Left lobe of liver (tissue), 2 donors: Measurements from ENCODE around the gene INSYN2B. TPM values are rescaled to one million over a fixed set of nuclear protein-coding genes. Genes with fewer than 3 reads are reported as not detected.

Experiments used
- ATAC-seq: fragments of 200-7000 bp; cut with Tn5 transposase; one replicate; pipeline ENCODE4 v1.9.1; 2020; ENCODE audit warnings: mild to moderate bottlenecking, moderate library complexity
- DNase-seq: peaks from one replicate; pipeline ENCODE4 v3.0.0-alpha.2; 2020; ENCODE audit warnings: low spot score
- total RNA-seq: library from RNA; stranded (reverse); gene quantifications from one replicate; pipeline ENCODE4 v1.2.1, GENCODE V29; 2021
- donor health status: DM: no; HTN: no; CAD: no; lungs with moderate emphysema.
- donor health status: DM: no; HTN: yes; CAD: no.

Gene INSYN2B
- total RNA-seq, 1 donor from 2014 or later, result not detected

DNA sequence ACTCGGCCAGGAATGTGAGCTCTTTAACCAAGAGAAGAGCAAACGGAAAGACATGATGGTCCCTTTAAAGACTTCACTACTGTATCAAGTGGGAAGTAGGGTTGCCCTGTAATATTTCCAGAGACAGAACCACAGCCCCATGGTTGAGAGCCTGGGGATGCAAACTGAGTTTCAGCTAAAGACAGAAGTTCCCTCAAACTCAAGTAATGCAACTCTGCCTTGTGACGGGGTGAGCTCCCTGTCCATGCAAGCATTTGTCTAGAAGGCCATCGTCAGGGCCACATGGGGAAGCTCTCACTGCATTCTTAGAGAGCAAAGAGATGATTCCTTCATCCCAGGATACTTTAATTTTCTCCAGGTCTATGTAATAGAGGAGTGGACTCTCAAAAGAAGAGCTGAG lies 82.8 kb downstream of the INSYN2B start:
- DNase-seq, result no peak
- ATAC-seq, result no peak

GRCh38 chr5:169895926-169896325 lies 84.4 kb downstream of the INSYN2B start:
- ATAC-seq, result no peak
- no peak for DNase-seq

DNA sequence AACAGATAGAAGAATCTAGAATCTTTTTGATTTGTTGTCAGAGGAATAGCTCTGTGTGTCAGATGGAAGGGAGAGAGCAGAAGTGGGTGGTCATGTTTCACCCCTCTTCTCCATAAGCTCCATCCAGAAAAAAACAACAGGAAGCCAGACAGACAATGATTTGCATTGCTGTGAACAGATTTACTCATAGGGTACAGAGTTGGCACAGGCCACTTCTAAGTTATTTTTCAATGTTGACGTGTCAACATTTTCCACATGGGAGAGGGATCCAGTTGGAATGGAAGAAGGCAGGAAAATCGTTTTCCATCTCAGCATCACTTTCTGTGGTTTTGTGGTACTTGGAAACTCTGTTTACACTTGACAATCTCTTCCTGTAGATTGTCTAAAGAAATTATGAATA lies 86.7 kb downstream of the INSYN2B start:
- no peak for ATAC-seq
- DNase-seq, result no peak

- DNase-seq (no peak), ATAC-seq (no peak)
Measured at GRCh38 chr5:169893010-169893409, 87.3 kb downstream of the INSYN2B start.

DNA sequence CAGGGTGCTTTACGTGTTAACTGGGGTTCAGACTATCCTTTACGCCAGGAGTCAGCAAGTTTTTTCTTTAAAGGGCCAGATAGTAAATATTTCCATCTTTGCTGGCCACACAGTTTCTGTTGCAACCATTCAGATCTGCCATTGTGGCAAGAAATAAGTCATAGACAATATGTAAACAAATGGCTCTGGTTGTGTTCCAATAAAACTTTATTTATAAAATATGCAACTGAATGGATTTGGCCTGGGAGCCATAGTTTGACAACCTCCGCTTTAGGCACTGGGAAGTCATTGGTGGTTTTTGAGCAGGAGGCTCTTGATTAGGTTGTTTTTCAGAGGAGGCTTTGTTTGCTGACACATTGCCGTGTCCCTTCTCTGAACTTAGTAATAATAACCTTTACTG lies 90.7 kb downstream of the INSYN2B start:
- ATAC-seq, result no peak
- no peak for DNase-seq

DNA sequence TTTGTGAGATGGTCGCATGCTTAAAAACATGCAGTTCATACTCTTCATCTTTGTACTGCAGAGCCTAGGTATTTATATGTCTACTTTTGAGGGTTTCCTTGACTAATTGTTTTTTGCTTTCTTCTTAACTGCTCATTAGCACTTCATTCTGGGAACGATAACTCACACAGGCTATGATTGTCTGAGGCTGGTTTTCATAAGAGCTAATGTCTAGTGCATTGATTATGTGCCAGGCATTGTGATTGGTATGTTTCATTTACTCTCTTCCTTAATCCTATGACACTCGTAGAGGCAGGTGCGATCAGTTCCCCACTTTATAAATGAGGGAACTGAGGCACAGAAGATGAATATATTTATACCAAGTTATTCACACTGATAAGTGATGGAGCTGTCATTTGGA lies 93.6 kb downstream of the INSYN2B start:
- no peak for ATAC-seq
- DNase-seq, result no peak

GRCh38 chr5:169886033-169886432 lies 94.3 kb downstream of the INSYN2B start:
- ATAC-seq (no peak), DNase-seq (no peak)

DNA sequence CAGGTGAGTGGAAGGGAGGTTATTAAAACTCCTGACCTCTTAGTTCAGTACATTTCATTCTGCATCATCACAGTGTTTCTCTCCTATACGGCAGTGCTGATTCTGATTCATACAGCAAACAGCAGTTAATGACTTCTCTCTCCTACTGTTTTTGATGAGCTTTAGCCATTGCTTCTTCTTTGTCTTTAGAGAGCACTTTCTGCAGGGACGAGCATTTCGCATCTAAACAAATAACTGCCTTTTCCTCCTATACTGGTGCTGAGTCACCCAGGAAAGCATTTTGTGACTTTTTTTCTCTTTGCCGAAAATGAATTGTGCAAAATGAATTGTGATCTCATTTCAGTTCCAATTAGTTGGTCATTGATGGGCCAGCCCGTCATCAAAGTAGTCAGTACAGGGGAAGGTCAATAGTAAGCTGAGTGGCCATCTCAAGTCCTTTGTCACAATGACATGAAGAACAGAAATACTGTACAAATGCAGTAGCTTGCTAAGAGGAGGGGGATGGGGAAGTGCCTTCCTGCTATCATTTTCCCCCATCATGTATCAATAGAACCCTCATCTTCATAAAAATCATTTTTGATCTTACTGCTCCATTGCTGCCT lies 98.5 kb downstream of the INSYN2B start:
- no peak for ATAC-seq
- DNase-seq, result no peak

- ATAC-seq, result no peak
- DNase-seq, result no peak
Measured at GRCh38 chr5:169880785-169881184, 99.5 kb downstream of the INSYN2B start.

- no peak for ATAC-seq
- DNase-seq, result no peak
Measured at GRCh38 chr5:169880012-169880663, 100.2 kb downstream of the INSYN2B start.

DNA sequence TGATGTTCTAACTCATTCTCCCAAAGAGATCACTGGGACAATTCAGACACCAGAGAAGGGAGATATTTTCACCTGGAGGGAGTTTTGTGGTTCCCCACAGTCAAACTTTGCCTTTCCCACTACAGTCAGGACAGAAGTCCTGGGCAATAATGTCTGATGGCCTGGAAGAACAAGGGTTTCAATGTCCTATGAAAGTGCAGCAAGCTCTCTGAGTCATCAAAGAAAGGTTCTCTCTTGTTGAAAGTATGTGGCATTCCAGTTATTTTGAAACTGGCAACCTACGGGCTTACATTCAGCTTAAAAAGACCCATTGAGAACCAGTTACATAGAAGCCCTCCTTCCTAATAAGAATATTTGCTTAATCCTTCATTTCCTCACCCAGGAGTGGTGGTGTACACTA lies 103.9 kb downstream of the INSYN2B start:
- DNase-seq (no peak), ATAC-seq (no peak)

DNA sequence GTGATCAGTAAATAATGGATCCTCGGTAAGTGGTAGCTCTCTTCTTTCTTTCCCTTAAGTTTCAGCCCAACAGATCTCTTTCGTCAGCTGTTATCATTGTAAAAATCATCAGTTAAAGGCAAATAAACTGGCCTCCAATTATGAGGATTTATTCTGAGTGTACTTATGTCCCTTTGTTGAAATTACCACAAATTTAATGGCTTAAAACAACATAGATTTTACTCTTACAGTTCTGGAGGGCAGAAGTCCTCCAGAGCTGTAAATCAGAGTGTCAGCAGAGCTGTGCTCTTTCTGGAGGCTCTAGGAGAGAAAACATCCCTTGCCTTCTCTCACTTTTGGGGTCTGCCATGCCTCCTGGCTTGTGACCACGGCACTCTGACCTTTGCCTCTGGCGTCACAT lies 104.6 kb downstream of the INSYN2B start:
- ATAC-seq (no peak), DNase-seq (no peak)

GRCh38 chr5:169875091-169875728 lies 105.1 kb downstream of the INSYN2B start:
- DNase-seq, result no peak
- ATAC-seq, result peak; percentile 28

DNA sequence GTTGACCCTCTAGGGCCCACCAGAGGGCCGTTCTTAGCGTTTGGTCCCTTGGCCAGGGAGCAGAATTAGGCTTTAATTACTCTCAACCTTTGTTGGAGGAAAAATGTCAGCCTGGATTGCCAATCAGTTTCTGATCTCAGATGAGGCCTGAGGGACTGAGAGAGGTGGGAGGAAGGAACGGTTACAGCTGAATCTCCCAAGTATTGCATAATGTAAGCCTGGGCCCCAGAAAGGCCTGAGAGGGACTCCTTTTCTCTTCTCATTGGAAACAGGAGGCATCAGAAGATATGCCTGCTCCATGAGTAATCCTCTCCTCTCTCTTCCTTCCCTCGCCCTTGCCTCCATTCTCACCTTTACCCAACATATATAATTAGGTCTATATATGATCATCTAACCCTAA lies 105.7 kb downstream of the INSYN2B start:
- no peak for DNase-seq
- ATAC-seq, result no peak

- ATAC-seq, result no peak
- no peak for DNase-seq
Measured at GRCh38 chr5:169873642-169874041, 106.7 kb downstream of the INSYN2B start.

DNA sequence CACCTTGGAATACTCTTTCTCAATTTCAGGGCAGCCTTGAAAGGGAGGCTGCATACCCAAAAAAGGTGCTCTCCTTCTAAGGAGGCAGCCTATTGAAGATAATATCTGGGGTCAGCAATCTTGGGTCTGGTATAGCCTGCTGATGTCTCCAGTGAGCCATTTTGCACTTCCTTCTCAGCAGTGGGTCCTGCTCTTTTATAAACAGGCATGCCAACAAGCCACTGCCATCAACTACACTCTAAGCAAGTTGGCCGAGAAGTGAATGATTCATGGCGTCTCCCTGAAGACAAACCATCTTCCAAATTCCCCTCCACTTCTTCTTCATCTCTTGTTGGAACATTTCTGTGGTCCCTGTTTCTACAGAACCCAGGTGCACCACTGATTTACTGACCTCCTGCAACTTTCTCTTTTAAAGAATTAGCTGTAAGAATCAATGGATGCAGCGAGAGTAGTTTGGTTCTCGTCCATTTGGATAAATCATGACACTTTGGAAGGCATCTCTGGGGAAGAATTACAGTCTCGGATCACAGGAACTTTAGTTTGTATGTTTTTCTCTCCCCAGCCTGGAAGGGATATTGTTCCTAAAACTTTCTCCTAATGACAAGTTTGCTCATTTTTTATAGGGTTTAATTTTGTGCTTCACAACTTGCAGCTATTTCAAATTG lies 108.3 kb downstream of the INSYN2B start:
- ATAC-seq (no peak), DNase-seq (no peak)

DNA sequence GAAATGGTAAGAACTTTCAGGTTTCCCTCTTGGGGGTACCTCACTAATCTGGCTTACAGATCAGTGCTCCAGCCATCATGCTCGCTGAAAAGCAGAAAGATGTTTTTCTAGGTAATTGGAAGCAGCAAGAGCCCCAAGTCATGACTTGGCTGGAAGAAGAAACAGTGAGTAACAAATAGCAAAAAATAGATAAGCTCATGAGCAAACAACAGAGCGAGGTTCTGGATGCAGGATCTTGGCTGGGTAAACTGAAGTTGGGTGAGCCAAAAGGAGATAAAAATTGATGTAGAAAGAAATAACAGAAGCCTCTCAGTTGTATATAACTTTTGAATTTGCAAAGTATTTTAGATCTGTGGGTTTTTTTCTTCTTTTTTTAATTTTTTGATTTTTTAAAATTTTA lies 110.1 kb downstream of the INSYN2B start:
- no peak for ATAC-seq
- DNase-seq, result no peak

- ATAC-seq (no peak), DNase-seq (no peak)
Measured at GRCh38 chr5:169869066-169869465, 111.2 kb downstream of the INSYN2B start.

DNA sequence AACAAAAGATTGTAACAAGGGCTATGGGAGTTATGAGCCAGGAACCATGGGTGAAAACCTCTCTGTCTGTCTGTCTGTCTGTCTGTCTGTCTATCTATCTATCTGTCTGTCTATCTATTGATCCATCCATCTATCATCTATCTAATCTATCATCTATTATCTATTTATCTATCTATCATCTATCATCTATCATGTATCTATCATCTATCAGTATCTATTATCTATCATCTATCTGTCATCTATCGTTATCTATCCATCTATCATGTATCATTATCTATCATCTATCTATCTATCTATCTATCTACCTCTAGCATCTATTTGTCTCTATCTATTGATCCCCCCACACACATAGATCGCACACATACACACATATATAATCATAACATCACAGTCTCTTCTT lies 112.9 kb downstream of the INSYN2B start:
- DNase-seq, result no peak
- ATAC-seq, result no peak

DNA sequence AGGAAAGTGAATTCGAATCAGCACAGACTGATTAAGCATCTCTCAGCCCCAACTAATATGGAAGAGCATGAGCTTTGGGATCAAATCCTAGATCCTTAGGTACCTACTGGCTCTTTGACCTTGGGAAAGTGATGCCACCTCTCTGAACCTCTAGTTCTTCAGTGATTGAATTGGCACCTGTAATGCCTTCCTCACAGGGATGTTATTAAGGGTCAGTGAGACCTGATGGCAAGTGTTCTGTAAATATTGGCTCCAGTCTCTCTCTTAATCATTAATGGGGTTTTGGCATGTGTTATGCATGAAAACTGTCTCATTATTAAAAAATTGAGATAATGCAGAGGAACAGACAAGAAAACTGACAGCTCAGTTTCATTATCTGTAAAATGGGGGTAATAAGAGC lies 115.8 kb downstream of the INSYN2B start:
- no peak for ATAC-seq
- no peak for DNase-seq

DNA sequence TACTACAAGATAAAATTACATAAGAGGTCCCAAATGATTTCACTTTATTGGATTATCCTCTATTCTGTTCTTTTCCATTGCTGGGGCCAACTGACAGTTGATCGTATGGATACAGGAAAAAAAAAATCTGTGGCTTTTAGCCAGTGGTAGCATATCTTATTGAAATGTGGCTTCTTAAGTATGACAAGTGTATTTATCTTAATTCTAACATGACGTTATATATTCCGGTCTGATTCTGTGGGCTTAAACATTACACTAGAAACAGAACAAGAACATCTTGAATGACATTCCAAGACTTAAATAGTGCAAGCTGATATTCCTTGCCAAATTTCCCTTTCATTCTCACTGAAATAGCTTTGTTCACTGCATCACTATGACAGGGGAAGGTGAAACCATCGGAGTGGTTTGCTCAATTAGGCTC lies 117.9 kb downstream of the INSYN2B start:
- DNase-seq (no peak), ATAC-seq (no peak)

DNA sequence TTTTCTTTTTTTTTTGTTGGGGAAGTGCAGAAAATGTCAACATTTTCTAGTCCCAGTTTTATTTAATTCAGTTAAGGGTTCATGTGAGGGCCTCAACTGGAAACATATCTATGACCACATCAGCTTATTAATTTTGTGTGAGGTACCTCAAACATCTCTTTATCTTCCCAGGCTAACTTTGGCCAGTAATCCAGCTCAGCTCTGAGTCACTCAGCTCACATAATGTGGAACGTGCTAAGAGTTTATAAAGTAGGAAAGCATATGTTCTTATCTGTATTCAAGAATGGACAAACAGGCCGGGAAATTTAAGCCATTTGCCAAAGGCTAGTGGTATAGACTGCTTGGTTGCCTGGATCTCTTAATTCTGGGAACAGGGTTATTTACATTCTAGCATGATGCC lies 118.4 kb downstream of the INSYN2B start:
- DNase-seq (no peak), ATAC-seq (no peak)
